GM12874 (cell line): ENCODE results near the gene KCNT2.

Experiments
- TF ChIP-seq, protein P1 (sequence below): IDR thresholded peaks from 2 replicates; pipeline ENCODE4 v1.5.1; 2011; ENCODE audit warnings: low read depth, mild to moderate bottlenecking, control low read depth, low read length, moderate library complexity; ENCODE audit not compliant: insufficient read depth

The KCNT2 gene

DNA sequence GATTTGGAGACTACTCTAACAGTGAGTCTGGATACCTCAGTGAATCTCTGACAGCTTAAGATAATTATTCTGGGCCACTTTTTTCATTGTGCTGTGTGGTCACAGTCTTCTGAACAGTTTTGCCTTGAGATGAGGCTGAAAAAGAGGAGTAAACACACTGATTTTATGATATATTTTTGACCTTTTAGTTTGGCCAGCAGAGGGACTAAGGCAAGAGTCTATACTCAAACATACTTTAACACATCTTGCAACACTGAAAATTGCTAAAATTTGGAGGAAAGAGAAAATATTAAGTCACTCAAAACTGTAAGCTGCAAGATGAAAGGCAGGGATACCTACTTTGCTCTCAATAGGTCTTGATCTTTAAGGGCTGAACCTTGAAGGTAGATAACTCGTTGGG lies 182.7 kb downstream of the KCNT2 start:
- TF ChIP-seq, protein P1, sequence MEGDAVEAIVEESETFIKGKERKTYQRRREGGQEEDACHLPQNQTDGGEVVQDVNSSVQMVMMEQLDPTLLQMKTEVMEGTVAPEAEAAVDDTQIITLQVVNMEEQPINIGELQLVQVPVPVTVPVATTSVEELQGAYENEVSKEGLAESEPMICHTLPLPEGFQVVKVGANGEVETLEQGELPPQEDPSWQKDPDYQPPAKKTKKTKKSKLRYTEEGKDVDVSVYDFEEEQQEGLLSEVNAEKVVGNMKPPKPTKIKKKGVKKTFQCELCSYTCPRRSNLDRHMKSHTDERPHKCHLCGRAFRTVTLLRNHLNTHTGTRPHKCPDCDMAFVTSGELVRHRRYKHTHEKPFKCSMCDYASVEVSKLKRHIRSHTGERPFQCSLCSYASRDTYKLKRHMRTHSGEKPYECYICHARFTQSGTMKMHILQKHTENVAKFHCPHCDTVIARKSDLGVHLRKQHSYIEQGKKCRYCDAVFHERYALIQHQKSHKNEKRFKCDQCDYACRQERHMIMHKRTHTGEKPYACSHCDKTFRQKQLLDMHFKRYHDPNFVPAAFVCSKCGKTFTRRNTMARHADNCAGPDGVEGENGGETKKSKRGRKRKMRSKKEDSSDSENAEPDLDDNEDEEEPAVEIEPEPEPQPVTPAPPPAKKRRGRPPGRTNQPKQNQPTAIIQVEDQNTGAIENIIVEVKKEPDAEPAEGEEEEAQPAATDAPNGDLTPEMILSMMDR = no peak

DNA sequence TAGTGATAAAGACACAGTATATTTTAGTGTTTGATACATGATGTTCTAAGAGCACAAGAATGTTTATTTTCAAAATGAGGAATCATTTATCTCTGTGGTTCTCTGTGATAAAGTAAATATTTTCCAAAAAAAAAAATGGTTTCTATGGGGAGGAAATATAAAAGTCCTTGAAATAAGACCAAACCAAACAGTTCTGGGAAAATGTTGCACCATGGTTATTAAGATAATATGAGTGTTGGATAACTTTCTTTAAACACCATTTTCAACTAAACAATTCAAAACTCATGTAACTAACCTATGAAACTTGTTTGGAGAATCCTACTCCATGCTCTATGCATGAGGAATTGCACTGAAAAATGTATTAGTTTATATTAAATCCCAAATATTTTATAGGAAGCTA lies 184.6 kb downstream of the KCNT2 start:
- TF ChIP-seq, protein P1 = no peak

GRCh38 chr1:196418772-196419171 lies 189.5 kb downstream of the KCNT2 start:
- TF ChIP-seq, protein P1 = no peak

- TF ChIP-seq, protein P1 = no peak
Measured at GRCh38 chr1:196415978-196416377, 192.3 kb downstream of the KCNT2 start.

DNA sequence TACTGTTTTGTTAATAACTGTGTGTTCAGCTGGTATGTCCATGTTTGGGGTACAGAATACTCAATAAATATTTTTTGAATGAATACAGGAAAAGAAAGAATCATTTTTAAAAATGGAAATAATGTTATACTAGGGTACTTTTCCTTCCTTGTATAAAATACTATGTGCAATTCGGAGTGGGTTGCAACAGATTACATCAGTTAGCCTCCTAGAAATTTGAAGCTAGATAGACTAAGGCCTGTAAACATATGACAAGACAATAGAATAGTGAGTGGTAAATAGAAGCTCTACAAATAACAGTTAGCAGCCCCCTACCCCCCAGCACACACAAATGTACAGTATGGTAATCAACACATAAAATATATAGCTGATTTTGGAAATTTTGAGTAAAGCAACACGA lies 195.9 kb downstream of the KCNT2 start:
- TF ChIP-seq, protein P1 = no peak

DNA sequence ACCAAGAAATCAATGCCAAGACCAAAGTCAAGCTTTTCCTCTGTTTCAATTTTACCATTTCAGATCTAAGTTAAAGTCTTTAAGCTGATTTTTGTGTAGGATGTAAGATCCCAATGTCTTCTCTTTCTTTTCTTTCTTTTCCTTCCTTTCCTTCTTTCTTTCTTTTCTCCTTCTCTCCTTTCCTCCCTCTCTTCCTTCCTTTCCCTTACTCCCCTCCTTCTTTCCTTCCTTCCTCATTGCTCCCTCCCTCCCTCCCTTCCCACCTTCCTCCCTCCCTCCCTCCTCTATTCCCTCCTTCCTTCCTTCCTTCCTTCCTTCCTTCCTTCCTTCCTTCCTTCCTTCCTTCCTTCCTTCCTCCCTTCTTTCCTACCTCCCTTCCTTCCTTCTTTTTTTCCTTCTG lies 197.5 kb downstream of the KCNT2 start:
- TF ChIP-seq, protein P1 = no peak

GRCh38 chr1:196409586-196409985 lies 198.7 kb downstream of the KCNT2 start:
- TF ChIP-seq, protein P1 = no peak
